Neutrophil (primary cell): ENCODE data around the gene PRR36.

ENCODE experiments used
- H3K27ac ChIP-seq: fragments of 200-600 bp; sonication (generic); 2 replicates; pipeline ENCODE4 v1.5.1; 2016; ENCODE audit warnings: mild to moderate bottlenecking, moderate library complexity
- H3K27me3 ChIP-seq: fragments of 200-600 bp; sonication (generic); 2 replicates; pipeline ENCODE4 v1.6.0; 2016; ENCODE audit warnings: mild to moderate bottlenecking
- H3K36me3 ChIP-seq: fragments of 200-600 bp; sonication (generic); 2 replicates; pipeline ENCODE4 v1.5.1; 2017
- H3K4me1 ChIP-seq, 2 experiments: fragments of 200-600 bp in 1 of 2; sonication (generic) in 1 of 2; 1 replicate in 1 of 2; 2 replicates in 1 of 2; pipeline versions ENCODE4 v1.5.1 to v1.6.1; 2013 to 2016; ENCODE audit warnings: low read depth in 1 of 2, low read length in 1 of 2, mild to moderate bottlenecking in 1 of 2, moderate library complexity in 1 of 2; ENCODE audit not compliant: control insufficient read depth in 1 of 2, insufficient read depth in 1 of 2
- H3K4me3 ChIP-seq, 2 experiments: fragments of 200-600 bp in 1 of 2; sonication (generic) in 1 of 2; 1 replicate in 1 of 2; 2 replicates in 1 of 2; pipeline ENCODE4 v1.5.1; 2013 to 2016; ENCODE audit warnings: low read depth in 1 of 2, low read length in 1 of 2, mild to moderate bottlenecking in 1 of 2, moderate library complexity in 1 of 2
- H3K9me3 ChIP-seq: fragments of 200-600 bp; sonication (generic); 2 replicates; pipeline ENCODE4 v1.5.1; 2016
- CTCF ChIP-seq: fragments of 200-600 bp; sonication (generic); IDR thresholded peaks from 2 replicates; pipeline ENCODE4 v1.5.1; 2016; ENCODE audit warnings: antibody characterized with exemption

The PRR36 gene

GRCh38 chr19:7849631-7849999 is 24.6 kb downstream of the PRR36 start:
- no peak for TF ChIP-seq CTCF
- Histone ChIP-seq H3K36me3 (peaks cover 4% of the 10 kb centered on the region), H3K27me3 (no peaks in the 10 kb centered on the region), H3K4me3 (no peak overlapping the region), H3K9me3 (no peaks in the 10 kb centered on the region), H3K27ac (no peak overlapping the region), H3K4me1 (peaks cover 0 to 7% of the 10 kb centered on the region in 2 experiments)

GRCh38 chr19:7848779-7849457 is 25.3 kb downstream of the PRR36 start:
- no peaks in the 10 kb centered on the region for H3K27me3 ChIP-seq
- H3K27ac ChIP-seq = no peak overlapping the region
- TF ChIP-seq CTCF = no peak
- H3K9me3 ChIP-seq = no peaks in the 10 kb centered on the region
- H3K4me3 ChIP-seq = no peak overlapping the region
- H3K4me1 ChIP-seq = peaks cover 0 to 7% of the 10 kb centered on the region in 2 experiments
- peaks cover 4% of the 10 kb centered on the region for H3K36me3 ChIP-seq

DNA sequence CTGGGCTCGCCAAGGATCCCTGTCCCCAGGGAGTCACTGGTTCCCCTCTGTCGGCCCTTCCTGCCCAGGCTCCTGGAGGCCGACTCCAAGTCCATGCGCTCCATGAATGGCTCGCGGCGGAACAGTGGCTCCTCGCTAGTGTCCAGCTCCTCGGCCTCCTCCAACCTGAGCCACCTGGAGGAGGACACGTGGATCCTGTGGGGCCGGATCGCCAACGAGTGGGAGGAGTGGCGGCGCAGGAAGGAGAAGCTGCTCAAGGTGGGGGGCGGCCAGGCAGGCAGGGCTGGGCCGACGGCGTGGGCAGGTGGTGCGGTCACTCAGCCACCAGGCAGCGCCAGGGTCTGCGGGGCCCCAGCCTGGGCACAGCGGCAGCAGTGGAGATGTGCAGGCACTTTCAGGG is 26.5 kb downstream of the PRR36 start:
- no peak for TF ChIP-seq CTCF
- no peak overlapping the region for H3K4me3 ChIP-seq
- H3K9me3 ChIP-seq = no peaks in the 10 kb centered on the region
- peaks cover 4% of the 10 kb centered on the region for H3K36me3 ChIP-seq
- no peak overlapping the region for H3K27ac ChIP-seq
- H3K4me1 ChIP-seq = no peaks in the 10 kb centered on the region
- H3K27me3 ChIP-seq = no peaks in the 10 kb centered on the region

GRCh38 chr19:7846155-7846646 is 28.0 kb downstream of the PRR36 start:
- H3K4me3 ChIP-seq = no peak overlapping the region
- TF ChIP-seq CTCF = no peak
- no peaks in the 10 kb centered on the region for H3K9me3 ChIP-seq
- no peaks in the 10 kb centered on the region for H3K4me1 ChIP-seq
- H3K27me3 ChIP-seq = no peaks in the 10 kb centered on the region
- H3K27ac ChIP-seq = no peak overlapping the region
- H3K36me3 ChIP-seq = peaks cover 4% of the 10 kb centered on the region

DNA sequence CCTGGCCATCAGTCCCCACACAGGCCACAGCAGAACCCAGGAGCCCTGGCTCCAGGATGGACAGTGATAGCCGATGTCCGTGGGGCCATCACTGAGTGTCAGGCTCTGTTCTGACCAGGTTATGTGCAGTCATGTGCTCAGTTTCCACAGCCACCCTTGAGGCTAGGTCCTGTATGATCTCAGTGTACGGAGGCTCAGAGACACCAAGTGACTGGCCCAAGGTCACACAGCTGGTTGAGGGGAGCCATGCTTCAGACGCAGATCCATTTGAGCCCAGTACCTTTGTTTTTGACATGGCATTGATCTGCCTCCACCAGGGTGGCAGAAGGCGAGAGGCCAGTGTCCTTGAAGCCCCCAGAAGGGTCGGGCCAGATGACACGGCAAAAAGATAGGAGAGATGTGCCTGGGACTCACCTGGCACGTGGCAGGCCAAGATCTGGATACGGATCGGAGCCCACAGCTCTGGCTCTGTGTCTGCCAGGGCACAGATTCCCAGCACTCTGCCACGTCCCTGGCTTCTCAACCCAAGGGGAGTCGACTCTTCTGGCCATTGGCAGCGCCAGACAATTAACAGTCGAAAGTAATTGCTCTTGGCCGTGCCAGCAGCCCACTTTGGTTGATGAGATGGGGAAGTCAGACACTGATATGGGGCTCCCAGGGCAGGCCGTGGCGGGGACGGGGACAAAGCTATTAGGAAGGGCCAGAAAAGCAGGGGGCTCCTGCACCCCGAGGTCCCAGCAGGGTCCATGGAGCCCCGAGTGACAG is 28.6 kb downstream of the PRR36 start:
- Histone ChIP-seq H3K27me3 (no peaks in the 10 kb centered on the region), H3K4me3 (no peak overlapping the region), H3K27ac (no peak overlapping the region), H3K4me1 (no peaks in the 10 kb centered on the region), H3K9me3 (no peaks in the 10 kb centered on the region), H3K36me3 (peaks cover 3% of the 10 kb centered on the region)
- TF ChIP-seq CTCF = no peak
